IPS-18a (cell line): Measurements from ENCODE around the gene PAPOLA.

ENCODE experiments used
- H3K27ac ChIP-seq: one replicate; pipeline ENCODE4 v1.5.1; 2013; ENCODE audit warnings: low read length
- H3K27me3 ChIP-seq: one replicate; pipeline ENCODE4 v1.6.1; 2013; ENCODE audit warnings: mild to moderate bottlenecking, low read length; ENCODE audit not compliant: control insufficient read depth, insufficient read depth
- H3K36me3 ChIP-seq: one replicate; pipeline ENCODE4 v1.6.1; 2013; ENCODE audit warnings: low read depth, low read length; ENCODE audit not compliant: control insufficient read depth
- H3K4me1 ChIP-seq: one replicate; pipeline ENCODE4 v1.6.1; 2013; ENCODE audit warnings: low read depth, low read length; ENCODE audit not compliant: control insufficient read depth
- H3K4me3 ChIP-seq: one replicate; pipeline ENCODE4 v1.5.1; 2013; ENCODE audit warnings: low read length
- H3K9ac ChIP-seq: one replicate; pipeline ENCODE4 v1.6.1; 2013; ENCODE audit warnings: mild to moderate bottlenecking, low read length, moderate library complexity
- H3K9me3 ChIP-seq: one replicate; pipeline ENCODE4 v1.6.1; 2013; ENCODE audit warnings: low read depth, low read length; ENCODE audit not compliant: control insufficient read depth

The PAPOLA gene

DNA sequence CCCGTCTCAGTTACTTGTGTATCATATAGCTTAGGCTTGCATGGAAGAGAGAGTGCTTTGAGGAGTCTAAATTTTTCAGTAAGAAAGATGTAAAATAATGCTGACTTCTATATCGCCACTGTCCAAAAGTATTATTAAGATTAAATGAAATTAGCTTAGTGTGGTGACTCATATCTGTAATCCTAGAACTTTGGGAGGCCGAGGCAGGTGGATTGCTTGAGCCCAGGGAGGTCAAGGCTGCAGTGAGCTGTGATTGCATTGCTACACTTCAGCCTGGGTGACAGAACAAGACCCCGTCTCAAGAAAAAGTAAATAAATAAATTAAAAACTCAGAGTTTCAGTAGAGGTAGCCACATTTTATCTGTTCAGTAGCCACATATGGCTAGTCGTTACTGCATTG, 23.3 kb downstream of the PAPOLA start:
- Histone ChIP-seq H3K9me3 (no peaks in the 10 kb centered on the region), H3K27ac (no peak overlapping the region), H3K36me3 (peaks cover 84% of the 10 kb centered on the region), H3K9ac (no peak overlapping the region), H3K4me3 (no peak overlapping the region), H3K4me1 (no peaks in the 10 kb centered on the region), H3K27me3 (no peaks in the 10 kb centered on the region)

DNA sequence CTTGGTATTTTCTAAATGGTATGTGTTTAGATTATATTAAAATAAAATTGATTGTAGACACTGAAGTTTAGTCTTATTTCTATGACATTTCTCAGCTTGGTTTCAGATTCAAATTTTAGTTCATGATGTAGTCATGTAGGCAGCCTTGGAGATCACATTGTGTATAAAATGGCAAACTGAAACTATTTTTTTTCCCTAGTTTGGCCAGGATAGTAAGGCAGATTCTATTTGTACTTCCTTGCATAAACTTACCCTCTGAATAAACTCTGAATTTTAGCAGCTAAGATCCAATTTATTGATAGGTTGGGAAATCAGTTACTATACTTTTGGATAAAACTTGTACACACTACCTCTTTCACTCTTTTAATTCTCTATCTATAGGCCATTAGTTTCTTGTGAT, 30.4 kb downstream of the PAPOLA start:
- Histone ChIP-seq H3K36me3 (peaks cover 70% of the 10 kb centered on the region), H3K27me3 (no peaks in the 10 kb centered on the region), H3K9me3 (no peaks in the 10 kb centered on the region), H3K9ac (no peak overlapping the region), H3K27ac (no peak overlapping the region), H3K4me1 (no peaks in the 10 kb centered on the region), H3K4me3 (no peak overlapping the region)

DNA sequence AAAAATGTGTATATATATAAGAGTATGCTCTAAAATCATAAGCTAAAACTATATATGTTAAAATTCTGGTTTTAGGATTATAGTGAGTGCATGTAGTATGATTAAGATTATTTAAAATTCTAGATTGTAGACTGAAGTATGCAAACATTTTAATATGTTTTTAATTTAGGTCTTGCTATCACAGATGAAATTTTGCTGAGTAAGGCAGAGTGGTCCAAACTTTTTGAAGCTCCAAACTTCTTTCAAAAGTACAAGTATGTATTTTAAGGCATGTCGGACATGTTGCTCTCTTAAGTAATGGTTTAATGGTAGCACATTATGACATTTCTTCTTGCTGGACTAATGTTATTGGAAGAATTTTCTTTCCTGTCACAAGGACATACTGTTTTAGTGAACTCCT, 34.6 kb downstream of the PAPOLA start:
- Histone ChIP-seq H3K27me3 (no peaks in the 10 kb centered on the region), H3K4me1 (no peaks in the 10 kb centered on the region), H3K36me3 (peaks cover 43% of the 10 kb centered on the region), H3K9ac (no peak overlapping the region), H3K27ac (no peak overlapping the region), H3K4me3 (no peak overlapping the region), H3K9me3 (no peaks in the 10 kb centered on the region)

DNA sequence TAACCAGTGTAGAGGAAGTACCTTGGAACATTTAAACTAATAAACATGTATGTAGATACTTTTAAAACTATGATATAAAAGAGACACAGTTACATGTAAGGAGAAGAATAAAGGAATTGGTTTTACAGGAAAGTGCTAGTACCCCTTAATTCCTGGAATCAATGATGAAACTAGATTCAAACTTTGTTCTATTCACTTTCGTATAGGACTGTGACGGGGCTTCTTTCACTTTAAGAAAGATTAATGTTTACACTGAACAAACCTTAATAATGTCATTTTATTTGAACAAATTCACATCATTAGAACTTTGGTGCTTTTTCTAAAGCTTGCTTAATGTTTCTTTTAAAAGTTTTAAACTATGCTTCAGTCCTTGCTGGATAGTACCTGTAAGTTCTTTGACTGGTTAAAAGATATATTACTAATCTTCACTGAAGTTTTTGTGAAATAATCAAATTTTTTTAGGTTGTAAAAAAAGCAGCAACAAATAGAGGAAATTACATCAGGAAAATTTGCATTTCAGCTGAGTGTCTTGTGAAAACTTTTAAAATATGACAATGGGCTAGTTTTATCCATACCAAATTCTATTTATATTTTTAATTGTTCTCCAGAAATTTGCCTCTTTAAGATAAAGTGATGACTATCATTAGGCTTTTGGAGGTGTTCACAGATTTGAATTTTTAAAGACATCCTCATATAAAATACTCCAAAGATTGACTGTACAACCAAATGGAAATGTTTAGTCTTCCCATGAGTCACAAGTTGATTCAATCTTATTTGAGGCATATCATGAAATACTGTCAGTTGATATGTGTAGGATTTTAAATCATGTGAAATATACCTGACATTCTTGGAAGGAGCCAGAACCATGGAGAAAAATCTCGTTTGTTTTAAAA, 36.2 kb downstream of the PAPOLA start:
- no peak overlapping the region for H3K9ac ChIP-seq
- H3K9me3 ChIP-seq: no peaks in the 10 kb centered on the region
- no peak overlapping the region for H3K4me3 ChIP-seq
- peak overlapping the region; percentile 46 for H3K27ac ChIP-seq
- no peaks in the 10 kb centered on the region for H3K27me3 ChIP-seq
- H3K4me1 ChIP-seq: no peaks in the 10 kb centered on the region
- H3K36me3 ChIP-seq: peaks cover 38% of the 10 kb centered on the region

DNA sequence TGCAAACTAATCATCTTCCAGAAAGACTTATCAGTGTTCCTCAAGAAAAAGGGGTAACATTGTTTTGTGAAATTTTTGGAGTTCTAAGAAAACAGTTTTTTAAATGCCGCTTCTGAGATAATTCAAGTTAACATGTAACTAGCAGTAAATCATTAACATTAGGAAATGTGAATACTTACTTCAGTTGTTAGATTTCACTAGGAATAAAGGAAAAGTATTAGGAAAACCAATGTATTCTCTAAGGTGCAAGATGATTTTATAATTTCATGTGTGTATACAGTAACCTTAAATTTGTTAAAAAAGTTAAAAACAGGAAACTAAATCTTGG, 36.8 kb downstream of the PAPOLA start:
- no peak overlapping the region for H3K4me3 ChIP-seq
- peaks cover 37% of the 10 kb centered on the region for H3K36me3 ChIP-seq
- no peaks in the 10 kb centered on the region for H3K27me3 ChIP-seq
- no peak overlapping the region for H3K27ac ChIP-seq
- no peaks in the 10 kb centered on the region for H3K4me1 ChIP-seq
- H3K9ac ChIP-seq: no peak overlapping the region
- no peaks in the 10 kb centered on the region for H3K9me3 ChIP-seq

DNA sequence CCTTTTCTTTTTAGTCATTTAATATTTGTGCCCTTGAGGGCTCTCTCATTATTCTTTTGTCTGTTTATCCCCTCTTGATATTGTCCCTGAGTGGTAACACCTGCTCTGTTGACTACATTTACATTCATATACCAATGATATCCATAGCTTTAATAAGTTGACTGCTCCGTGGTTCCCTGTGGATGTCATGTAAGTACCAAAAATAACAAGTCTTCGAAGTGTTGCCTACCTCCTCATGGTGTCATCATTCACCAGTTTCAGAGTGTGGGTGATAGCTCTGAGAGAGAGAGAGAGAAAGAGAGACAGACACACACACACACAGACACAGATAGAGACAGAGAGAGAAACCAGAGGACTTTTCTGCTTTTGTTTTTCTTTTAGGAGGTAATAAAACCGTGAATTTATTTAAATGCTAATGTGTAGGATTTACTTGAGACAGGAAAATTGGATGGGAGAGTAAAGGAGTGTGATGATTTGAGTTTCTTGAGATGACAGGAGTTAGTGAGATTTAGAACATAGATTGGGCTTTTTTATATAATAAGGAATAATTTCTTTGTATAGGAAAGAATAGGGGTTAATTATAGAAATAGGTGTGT, 52.2 kb downstream of the PAPOLA start:
- no peaks in the 10 kb centered on the region for H3K9me3 ChIP-seq
- no peaks in the 10 kb centered on the region for H3K4me1 ChIP-seq
- no peak overlapping the region for H3K27ac ChIP-seq
- H3K27me3 ChIP-seq: no peaks in the 10 kb centered on the region
- H3K9ac ChIP-seq: no peak overlapping the region
- H3K36me3 ChIP-seq: peaks cover 61% of the 10 kb centered on the region
- H3K4me3 ChIP-seq: no peak overlapping the region

DNA sequence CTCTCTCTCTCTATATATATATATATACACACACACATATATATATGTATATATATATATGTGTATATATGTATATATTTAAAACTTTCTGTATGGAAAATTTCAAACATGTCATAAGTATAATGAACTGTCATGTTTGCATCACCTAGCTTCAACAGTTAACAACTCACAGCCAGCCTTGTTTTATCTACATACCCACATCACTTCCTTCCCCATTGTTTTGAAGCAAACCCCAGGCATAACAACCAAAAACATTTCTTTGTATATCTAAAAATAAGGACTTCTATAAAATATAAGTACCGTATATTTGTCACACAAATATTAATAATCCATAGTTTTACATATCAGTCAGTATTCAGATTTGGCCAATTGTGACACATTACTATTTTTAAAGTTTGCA, 57.4 kb downstream of the PAPOLA start:
- Histone ChIP-seq H3K27me3 (no peaks in the 10 kb centered on the region), H3K27ac (no peak overlapping the region), H3K4me3 (no peak overlapping the region), H3K36me3 (peaks cover 76% of the 10 kb centered on the region), H3K9me3 (no peaks in the 10 kb centered on the region), H3K9ac (no peak overlapping the region), H3K4me1 (no peaks in the 10 kb centered on the region)

DNA sequence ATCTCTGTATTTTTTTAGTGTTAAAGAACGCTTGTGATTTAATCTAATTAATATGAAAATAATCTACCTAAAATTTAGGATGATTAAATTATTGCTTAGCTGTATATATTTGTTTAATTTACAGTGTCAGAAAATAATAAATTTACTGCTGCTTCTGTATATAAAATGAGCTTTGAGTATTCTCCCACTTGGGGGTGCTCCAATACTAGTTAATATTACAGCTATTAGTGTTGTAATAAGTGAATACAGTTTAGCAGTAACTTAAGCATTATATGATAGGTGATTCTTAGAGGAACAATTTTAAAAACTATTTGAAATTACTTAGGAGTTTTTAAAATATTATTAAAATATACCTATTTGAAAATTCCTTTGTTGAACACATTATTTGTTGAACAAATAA, 62.2 kb downstream of the PAPOLA start:
- no peaks in the 10 kb centered on the region for H3K9me3 ChIP-seq
- peaks cover 68% of the 10 kb centered on the region for H3K36me3 ChIP-seq

DNA sequence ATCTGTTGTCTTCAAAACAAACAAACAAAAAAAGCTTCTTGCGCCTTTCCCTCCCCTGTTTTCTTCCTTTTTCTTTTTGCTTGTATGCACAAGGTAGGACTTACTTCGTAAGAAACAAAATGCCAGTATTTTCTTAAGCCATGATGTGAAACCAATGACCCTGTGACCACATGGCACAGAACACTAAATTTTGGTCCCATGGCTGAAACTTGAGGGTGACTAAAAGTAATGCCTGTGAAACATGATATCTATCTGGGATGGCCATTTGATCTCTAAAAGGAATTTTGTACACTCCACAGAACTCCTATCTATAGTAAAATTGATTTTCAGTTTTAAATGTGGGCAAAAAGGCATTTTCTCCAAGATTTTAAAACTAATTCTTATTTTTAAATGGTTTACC, 63.6 kb downstream of the PAPOLA start:
- Histone ChIP-seq H3K36me3 (peaks cover 56% of the 10 kb centered on the region), H3K27me3 (no peaks in the 10 kb centered on the region), H3K4me3 (no peak overlapping the region), H3K9me3 (no peaks in the 10 kb centered on the region), H3K9ac (no peak overlapping the region), H3K27ac (no peak overlapping the region), H3K4me1 (no peaks in the 10 kb centered on the region)

More for the DNA sequence above, 62.2 kb downstream of the PAPOLA start:
- Histone ChIP-seq H3K4me3 (no peak overlapping the region), H3K27me3 (no peaks in the 10 kb centered on the region), H3K4me1 (no peaks in the 10 kb centered on the region), H3K9ac (no peak overlapping the region), H3K27ac (no peak overlapping the region)

DNA sequence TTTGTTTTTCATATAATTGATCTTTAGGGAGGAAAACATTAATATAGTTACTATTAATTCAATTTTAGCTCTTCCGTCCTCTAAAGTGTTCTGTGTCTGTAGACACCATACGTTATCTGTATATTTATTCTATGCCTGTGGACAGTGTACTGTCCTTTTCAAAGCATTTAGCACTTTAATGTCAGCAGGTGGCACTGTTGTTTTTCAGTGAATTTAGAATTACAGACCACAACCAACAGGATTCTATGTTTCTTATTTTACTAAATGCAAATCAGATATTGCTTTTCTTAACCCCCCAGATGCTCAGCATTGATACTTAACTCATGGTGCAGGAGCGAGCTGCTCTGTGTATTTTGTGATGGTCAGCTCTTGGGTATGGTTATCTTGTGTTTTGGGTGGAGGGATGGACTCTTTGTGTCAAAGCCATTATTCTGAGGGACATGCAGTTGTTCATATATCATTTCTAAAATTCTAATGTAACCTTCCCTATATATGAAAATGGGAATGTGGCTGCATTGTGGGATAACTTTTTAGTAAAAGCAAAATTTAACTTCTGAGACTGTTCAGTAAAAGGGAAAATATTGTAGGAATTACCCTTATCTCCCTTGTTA, 65.2 kb downstream of the PAPOLA start:
- H3K4me3 ChIP-seq: no peak overlapping the region

DNA sequence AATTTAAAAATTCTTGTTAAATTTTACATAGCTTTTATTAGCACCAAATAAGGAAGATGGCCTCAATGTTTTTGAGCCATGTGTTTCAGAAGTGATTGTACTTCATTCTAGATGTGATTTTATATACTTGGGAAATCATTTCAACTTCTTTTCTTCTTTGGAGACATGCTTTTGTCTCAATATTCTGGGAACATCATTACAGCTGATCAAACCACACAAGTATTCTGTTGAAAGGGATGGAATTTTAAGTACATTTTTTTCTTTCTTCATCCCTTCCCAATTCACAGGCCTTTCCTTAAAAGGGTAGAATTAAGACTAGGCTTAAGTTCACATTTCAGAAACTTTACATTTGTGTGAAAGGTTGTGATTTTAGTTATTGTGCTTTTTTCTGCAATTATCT, 66.4 kb downstream of the PAPOLA start:
- Histone ChIP-seq H3K36me3 (peaks cover 33% of the 10 kb centered on the region), H3K27ac (no peak overlapping the region), H3K4me1 (peaks cover 6% of the 10 kb centered on the region), H3K4me3 (no peak overlapping the region), H3K9ac (no peak overlapping the region), H3K27me3 (no peaks in the 10 kb centered on the region), H3K9me3 (no peaks in the 10 kb centered on the region)

More for the DNA sequence above, 65.2 kb downstream of the PAPOLA start:
- Histone ChIP-seq H3K9ac (no peak overlapping the region), H3K27ac (no peak overlapping the region), H3K36me3 (peaks cover 45% of the 10 kb centered on the region), H3K9me3 (no peaks in the 10 kb centered on the region), H3K4me1 (no peaks in the 10 kb centered on the region), H3K27me3 (no peaks in the 10 kb centered on the region)
